ENCODE results near the gene GPC6.
"Not testable (repeated sequence)": the region's sequence is repeated elsewhere in the genome, so short reads cannot be mapped to it uniquely, and the experiment has no call there.

DNA sequence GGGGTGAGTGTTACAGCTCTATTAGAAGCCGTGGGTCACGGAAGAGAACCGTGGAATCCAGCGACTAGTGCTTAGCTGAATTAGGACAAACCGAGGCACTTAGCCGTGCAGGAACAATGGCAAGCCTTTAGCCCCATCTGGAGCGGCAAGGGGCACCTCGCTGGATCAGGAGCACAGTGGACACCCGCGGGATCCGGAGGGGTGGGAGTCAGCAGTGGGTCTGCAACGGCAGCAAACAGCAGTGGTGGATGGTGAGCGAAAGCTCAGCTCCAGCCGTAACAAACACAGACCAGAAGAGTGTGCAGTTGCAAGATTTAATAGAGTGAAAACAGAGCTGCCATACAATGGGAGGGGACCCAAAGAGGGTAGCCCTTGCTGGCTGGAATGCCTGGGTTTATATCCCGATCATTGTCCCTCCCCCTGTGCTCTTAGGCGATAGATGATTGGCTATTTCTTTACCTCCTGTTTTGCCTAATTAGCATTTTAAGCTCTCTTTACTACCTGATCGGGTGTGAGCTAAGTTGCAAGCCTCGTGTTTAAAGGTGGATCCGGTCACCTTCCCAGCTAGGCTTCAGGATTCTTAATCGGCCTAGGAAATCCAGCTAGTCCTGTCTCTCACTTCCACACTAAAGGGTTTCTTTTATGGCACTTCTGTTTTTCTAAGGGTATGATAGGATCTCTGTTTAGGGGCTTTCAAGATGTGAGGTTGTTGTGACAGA lies 1076.4 kb downstream of the GPC6 start:
- TF ChIP-seq, protein P1, sequence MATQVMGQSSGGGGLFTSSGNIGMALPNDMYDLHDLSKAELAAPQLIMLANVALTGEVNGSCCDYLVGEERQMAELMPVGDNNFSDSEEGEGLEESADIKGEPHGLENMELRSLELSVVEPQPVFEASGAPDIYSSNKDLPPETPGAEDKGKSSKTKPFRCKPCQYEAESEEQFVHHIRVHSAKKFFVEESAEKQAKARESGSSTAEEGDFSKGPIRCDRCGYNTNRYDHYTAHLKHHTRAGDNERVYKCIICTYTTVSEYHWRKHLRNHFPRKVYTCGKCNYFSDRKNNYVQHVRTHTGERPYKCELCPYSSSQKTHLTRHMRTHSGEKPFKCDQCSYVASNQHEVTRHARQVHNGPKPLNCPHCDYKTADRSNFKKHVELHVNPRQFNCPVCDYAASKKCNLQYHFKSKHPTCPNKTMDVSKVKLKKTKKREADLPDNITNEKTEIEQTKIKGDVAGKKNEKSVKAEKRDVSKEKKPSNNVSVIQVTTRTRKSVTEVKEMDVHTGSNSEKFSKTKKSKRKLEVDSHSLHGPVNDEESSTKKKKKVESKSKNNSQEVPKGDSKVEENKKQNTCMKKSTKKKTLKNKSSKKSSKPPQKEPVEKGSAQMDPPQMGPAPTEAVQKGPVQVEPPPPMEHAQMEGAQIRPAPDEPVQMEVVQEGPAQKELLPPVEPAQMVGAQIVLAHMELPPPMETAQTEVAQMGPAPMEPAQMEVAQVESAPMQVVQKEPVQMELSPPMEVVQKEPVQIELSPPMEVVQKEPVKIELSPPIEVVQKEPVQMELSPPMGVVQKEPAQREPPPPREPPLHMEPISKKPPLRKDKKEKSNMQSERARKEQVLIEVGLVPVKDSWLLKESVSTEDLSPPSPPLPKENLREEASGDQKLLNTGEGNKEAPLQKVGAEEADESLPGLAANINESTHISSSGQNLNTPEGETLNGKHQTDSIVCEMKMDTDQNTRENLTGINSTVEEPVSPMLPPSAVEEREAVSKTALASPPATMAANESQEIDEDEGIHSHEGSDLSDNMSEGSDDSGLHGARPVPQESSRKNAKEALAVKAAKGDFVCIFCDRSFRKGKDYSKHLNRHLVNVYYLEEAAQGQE (IDR thresholded peaks at IDR 0.05; ENCODE audit: low read depth, low read length) = not testable (repeated sequence)
- TF ChIP-seq MAX (IDR thresholded peaks at IDR 0.05; ENCODE audit: low read depth); CTCF (IDR thresholded peaks at IDR 0.05): not testable (repeated sequence)
